DMS153 treated with DMSO at 0.1 percent for 48 hours (cell line): ENCODE results near the gene FMN2.

Experiments
- DNase-seq: peaks from one replicate; lab custom pipeline; 2025; ENCODE audit not compliant: unreplicated experiment; lab: John Stamatoyannopoulos, UW

The FMN2 gene

DNA sequence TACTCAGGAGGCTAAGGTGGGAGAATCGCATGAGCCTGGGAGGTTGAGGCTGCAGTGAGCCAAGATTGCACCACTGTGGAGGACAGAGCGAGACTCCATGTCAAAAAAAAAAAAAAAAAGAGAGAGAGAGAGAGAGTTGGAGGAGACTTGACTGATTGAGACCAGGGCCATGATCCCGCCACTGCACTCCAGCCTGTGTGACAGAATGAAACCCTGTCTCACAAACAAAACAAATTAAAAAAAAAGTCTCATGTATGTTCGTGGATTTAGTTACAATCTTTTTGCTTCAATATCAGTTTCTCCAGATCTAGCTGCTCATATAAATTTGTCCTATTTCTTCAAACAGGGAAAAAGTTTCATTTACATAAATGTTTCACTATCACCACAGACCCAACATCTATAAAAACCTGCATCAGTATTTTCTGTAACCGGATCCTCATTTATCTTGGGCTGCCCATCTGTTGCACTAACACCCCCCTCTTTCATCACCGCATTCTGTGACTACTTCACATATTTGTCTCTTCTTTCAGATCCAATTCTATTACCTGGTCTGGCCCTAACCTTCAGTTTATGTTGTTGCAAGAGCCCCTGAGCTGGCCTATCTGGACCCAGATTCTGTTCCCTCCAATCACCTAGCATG is 393.2 kb downstream of the FMN2 start:
- no peak for DNase-seq

GRCh38 chr1:240486611-240487010 is 394.9 kb downstream of the FMN2 start:
- no peak for DNase-seq

DNA sequence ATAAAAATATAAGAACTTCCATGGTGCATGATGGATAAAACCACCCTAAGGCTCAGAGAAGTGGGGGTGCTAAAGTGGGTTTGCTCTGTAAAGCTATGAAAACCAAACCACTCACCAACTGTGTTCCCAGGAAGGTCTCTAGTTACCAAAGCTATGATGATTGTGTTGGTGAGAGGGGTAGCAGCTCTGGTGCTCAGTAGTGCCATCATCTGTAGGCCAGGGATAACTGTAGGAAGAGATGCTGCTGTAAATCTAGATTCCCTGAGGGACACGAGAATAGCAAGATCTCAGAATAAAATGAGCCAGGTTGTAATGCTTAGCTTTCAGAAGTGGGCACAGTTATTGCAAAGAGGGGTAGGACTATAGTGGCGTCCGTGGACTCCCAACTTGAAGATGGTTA is 395.8 kb downstream of the FMN2 start:
- no peak for DNase-seq

- no peak for DNase-seq
Observed at GRCh38 chr1:240491156-240491555, 399.5 kb downstream of the FMN2 start.

DNA sequence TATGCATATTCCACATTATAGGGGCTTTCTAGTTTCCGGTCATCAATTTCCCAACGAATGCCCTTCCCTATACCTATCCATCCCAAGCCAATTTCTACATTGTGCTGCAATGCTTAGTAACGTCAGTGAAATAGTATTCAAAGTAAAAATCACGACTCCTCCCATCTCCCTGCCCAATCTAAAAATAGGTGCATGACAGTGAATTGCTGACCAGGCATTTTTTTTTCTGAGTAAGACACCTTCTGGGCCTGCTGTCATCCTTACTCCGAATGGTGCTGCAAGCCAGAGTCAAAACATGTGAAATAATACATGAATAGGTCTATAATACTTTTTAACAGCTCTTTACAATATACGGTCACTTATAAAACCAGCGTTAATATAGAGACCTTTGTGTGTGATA is 400.1 kb downstream of the FMN2 start:
- no peak for DNase-seq

GRCh38 chr1:240492832-240493440 is 401.3 kb downstream of the FMN2 start:
- no peak for DNase-seq

GRCh38 chr1:240495601-240496000 is 403.9 kb downstream of the FMN2 start:
- DNase-seq = no peak

DNA sequence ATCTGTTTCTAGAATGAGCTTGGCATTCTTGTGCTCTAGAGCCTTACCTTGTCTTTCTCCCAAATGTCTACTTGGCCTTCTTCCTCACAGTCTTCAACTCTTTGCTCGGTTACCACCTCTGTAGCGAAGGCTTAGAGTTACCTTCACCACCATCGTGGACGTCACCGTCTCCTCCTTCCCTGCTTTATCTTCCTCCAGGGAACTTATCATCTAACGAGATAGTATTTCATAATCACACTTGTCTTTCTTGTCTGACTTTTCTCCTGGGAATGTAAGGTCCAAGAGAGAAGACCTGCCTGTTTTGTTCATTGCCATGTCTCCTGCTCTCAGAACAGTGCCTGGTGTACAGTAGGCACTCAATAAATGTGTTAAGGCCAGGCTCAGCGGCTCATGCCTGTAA is 404.7 kb downstream of the FMN2 start:
- no peak for DNase-seq

GRCh38 chr1:240496941-240497340 is 405.3 kb downstream of the FMN2 start:
- no peak for DNase-seq

GRCh38 chr1:240497908-240498307 is 406.2 kb downstream of the FMN2 start:
- DNase-seq = no peak

GRCh38 chr1:240498335-240498734 is 406.7 kb downstream of the FMN2 start:
- DNase-seq = no peak

GRCh38 chr1:240499012-240499411 is 407.3 kb downstream of the FMN2 start:
- DNase-seq = no peak

- no peak for DNase-seq
Observed at GRCh38 chr1:240500647-240501046, 409.0 kb downstream of the FMN2 start.

DNA sequence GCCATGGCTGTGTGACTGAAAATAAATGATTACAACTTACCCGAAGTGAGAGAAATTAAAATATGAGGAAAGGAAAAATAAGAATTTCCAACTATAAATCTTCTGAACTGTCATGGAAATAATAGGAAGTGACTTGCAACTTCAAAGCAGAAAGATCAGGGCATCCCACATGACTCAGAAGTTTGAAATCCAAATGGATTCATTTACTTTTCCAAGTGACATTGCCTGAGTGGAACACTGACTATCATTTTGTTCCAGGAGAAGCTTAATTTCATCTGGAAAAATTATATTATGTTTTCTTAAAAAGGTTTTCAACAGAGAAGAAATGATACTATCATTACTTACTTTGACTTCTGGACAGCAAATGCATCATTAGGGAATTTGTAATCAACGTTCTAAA is 409.4 kb downstream of the FMN2 start:
- no peak for DNase-seq

DNA sequence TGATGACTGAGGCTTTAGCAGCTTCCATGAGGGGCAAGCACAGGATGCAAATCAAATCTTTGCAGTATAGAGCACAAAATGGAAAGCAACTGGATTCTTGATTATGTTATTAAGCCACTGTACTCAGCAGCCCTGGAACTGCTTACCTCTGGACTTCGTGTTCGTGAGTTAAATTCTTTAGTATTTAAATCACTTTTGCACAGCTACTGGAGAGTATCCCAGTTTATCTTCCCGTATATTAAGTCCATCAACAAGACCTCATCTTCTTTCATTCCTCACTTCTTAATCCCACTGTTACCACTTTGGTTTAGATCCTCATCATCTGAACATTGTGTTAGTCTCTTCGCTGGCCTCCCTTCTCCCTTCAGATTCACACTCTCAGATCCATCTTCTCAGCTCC is 411.4 kb downstream of the FMN2 start:
- DNase-seq = no peak

DNA sequence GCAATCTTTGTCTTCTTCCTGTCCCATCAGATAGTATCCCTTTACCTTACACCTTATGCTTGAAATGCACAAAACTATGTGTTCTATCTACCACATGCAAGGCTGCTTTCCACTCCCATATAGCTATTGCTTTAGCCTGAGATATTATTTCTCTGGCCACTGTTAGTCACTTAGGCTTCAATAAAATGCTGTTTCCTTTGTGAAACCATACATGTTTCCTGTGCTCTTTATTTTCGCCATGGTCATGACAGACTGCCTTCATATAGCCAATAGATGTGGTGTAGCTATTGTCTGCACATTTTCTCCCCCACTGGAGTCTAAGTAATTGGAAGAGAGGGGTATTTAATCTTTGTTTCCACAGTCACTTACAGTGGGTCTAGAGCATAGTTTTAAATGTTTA is 411.9 kb downstream of the FMN2 start:
- DNase-seq = no peak

DNA sequence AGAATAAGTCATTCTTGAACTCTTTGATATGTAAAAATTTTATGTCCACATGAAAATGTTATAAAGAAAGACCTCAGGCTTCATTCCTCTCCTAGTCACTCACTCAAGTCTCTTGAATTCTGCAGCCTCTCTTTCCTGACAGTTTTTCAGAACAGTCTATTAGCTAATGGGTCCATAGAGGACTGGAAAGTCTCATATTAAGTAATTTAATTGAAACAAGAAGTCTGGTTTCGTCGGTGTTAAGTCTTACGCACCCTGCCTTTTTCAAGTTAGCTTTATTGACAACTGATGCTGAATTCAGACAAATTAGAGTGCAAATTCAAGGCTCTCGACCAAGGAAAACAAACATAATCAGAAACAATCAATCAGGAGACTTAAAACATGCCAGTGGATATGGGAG is 414.5 kb downstream of the FMN2 start:
- DNase-seq = no peak

GRCh38 chr1:240508201-240508600 is 416.5 kb downstream of the FMN2 start:
- DNase-seq = no peak

GRCh38 chr1:240508950-240509349 is 417.3 kb downstream of the FMN2 start:
- DNase-seq = no peak

- DNase-seq = no peak
Observed at GRCh38 chr1:240511789-240512188, 420.1 kb downstream of the FMN2 start.

DNA sequence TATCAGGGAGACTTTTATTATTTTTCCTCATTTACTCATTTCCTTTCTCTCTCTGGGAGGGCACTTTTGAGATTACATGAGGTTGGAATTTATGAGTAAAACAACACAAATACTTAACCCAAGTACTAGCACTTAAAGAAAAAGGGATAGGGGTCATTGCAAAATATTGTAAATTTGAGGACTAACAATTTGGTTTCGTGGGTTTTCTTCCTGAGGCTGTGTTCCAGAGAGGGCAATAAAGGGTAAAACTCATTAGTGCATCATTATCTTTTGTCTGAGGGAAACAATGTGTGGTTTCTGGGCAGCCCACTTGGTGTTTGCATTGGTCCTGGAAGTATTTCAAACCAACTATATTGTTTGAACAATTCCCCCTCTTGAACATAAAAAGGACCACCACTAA is 423.8 kb downstream of the FMN2 start:
- DNase-seq = no peak

DNA sequence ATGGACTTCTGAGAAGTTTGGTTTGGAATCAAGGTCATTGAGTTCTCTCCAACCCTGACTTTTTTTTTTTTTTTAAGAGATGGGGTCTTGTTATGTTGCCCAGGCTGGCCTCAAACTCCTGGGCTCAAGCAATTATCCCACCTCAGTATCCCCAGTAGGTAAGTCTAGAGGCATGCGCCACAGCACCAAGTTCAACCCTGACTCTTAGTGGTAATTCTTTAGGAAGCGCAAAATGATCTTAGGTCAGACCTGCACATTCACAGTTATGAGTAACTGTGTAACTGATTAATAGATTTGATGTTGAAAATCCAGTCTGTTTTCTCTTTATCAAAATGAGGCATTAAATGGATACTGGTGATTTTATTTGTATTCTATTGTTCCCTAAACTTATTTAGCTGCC is 424.4 kb downstream of the FMN2 start:
- DNase-seq = no peak

DNA sequence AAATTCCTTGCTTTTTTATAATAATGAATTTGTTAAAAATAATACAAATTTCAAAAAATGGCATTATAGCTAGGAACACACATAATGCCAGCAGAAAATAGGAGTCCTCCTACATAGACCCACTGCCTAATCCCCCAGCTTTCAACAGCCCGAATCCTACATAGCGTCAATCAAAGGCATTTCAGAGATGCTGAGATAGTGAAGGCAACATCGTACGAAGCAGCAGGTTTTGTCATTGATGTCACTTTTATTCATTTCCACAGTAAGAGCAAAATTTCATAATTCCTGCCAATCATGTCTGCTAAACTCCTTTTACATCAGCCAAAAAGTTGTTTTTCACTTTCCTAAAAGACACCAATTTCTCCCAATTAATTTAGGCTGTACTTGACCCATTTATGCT is 426.2 kb downstream of the FMN2 start:
- DNase-seq = no peak
